Pons (tissue), 1 donor: ENCODE measurements around the gene MGAT4C.

Source experiments
- DNase-seq: peaks from one replicate; pipeline ENCODE4 v3.0.0-alpha.2; 2016; ENCODE audit warnings: low spot score

MGAT4C gene

GRCh38 chr12:85971800-85972199 is 284.4 kb downstream of the MGAT4C start:
- DNase-seq, result no peak

DNA sequence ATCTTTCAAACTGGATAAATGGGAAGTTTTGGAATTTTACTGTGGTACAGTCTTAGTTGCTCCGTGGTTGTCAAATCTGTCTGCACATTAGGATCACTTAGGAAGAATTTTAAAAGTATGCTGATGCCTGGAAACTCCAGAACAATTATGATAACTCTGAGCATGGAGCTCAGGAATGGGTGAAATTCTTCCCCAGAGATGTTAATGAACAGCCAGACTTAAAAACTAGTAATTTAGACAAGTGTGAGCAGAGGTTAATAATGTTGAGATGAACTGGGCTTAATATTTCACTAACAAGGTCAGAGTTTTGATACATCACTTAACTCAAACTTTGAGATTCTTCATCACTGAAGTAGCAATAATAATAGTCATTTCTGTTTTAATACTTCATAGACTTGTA is 287.6 kb downstream of the MGAT4C start:
- DNase-seq, result no peak

GRCh38 chr12:85963326-85963725 is 292.9 kb downstream of the MGAT4C start:
- no peak for DNase-seq

DNA sequence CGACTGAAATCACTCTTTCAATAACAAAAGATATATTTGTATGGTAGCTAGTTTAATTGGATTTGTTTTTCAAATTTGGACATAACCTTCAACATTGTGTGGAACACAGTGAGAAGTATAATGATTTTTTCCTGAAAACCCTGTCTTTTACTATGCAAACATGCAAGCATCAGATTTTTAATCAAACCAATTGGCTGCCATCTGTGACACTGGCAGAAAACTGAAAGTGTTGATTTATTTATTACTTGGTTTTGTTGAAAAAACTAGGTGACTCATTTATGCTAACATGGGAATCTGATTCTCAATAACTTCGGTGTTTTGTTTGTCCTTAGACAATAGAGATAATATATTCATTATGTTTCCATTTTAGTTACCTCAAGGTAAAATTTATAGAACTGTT is 300.1 kb downstream of the MGAT4C start:
- DNase-seq, result no peak

- DNase-seq, result no peak
Measured at GRCh38 chr12:85955127-85955526, 301.1 kb downstream of the MGAT4C start.

DNA sequence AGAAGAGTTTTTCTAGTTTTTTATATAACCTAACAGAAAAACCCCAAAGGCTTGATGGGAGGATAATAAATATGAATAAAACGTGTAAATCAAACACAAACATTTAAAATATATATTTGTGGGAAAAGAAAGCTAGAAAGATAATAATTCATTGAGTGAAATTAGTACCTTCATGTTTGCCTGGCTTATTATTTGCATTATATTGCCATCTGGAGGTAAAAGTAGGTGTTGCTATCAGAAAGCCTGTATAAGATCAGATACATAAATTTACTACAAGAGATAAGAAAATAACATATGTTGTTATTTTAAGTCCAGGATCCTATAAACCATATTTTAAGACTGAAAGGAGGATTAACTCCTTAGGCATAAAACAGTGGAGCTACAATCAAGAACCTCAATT is 304.4 kb downstream of the MGAT4C start:
- DNase-seq, result no peak

DNA sequence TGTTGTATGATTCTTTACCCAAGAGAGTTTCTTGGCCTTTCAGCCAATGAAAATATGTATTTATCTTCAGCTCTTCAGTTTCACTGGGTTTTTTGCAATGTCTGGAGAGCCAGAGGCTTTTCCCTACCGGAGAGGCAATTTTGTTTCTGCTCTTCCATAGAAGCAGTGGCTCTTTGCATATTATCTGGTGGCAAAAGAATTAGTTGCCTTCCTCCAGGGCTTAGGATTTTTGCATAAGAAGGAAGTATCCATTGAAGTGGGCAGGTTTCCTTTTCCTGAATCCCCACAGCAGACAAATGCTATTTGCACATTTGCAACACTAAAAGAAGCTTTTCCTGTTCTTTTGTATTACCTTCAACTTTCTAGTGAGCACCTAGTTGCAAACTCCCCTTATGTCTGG is 306.9 kb downstream of the MGAT4C start:
- DNase-seq, result no peak

GRCh38 chr12:85948340-85948739 is 307.9 kb downstream of the MGAT4C start:
- no peak for DNase-seq

DNA sequence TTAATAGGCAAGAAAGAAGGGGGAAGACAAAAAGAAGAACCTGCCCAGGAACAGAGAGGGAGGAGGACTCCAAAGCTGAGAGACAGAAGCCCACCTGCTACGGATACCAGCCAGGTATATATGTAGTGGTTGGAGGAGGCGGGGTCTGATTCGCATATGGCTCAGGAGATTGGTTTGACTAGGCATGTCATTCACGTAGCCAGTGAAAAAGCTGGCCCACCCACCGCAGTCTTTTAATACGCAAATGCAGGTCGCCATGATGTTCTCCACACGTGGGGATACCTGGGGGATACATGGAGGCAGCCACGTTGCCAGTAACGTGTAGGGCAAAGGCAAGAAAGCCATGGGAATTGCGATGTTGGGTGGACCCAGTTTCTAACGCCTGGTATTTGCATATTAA is 308.9 kb downstream of the MGAT4C start:
- no peak for DNase-seq

- no peak for DNase-seq
Measured at GRCh38 chr12:85946375-85946774, 309.8 kb downstream of the MGAT4C start.

DNA sequence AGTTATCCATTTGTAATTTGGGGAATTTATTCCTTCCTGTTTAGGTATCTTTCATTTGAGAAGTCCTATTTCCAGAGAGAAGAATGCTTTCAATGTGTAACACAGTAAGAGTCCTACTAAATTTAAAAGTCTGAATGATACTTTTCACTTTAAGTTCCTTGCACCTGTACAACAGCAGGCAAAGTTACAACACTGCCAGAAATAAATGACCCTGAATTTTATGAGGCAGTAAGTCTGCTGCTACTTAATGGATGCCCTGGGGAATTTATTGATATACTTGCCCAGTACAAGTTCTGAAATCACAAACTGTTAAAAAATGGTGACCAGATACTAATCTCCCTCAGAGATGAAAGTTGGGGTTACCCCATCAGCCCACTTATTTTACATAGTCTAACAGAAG is 329.0 kb downstream of the MGAT4C start:
- no peak for DNase-seq

- peak; percentile 14 for DNase-seq
Measured at GRCh38 chr12:85923767-85924331, 332.3 kb downstream of the MGAT4C start.

DNA sequence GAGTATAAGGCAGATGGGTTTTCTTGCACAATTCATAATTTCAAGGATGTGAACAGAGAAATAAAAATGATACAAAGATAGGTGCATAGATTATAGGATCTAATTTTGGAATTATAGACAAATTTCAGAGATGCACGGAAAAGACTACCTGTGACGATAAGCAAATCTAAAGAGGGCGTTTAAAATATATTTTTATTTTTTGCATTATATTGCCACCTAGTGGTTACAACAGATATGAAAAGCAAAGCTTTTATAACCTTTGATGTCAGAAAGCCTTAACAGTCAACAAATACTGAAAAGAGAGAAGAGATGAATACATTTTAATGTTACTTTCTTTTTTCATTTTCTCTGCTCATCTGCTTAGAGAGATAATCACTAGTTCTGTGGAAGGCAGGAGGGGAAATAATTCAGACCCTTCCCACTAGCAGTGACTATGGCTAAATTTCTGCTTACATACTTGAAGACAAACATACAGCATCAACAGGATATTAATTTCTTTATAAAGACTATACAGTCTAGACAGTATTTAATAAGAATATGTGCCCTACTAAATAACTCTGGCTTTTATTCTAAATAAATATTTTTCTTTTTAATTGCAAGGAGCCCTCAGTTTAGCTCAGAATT is 335.8 kb downstream of the MGAT4C start:
- peak; percentile 40 for DNase-seq
